K562 (cell line): ENCODE measurements around the gene MAP3K13. TPM values are rescaled to one million over a fixed set of nuclear protein-coding genes. Genes with fewer than 3 reads are reported as not detected.

Experiments
- CREB3 ChIP-seq: fragments of 450-650 bp; conservative IDR thresholded peaks from 2 replicates; pipeline ENCODE4 v1.6.1; 2016; ENCODE audit warnings: missing genetic modification characterization, low read depth, mild to moderate bottlenecking, missing compliant biosample characterization, moderate library complexity
- CTBP1 ChIP-seq: fragments of 450-650 bp; IDR thresholded peaks from 2 replicates; pipeline ENCODE4 v1.6.1; 2016; ENCODE audit warnings: borderline replicate concordance
- L3MBTL2 ChIP-seq: fragments of 450-650 bp; IDR thresholded peaks from 2 replicates; pipeline ENCODE4 v1.6.1; 2016; ENCODE audit warnings: mild to moderate bottlenecking, moderate library complexity
- PHF20 ChIP-seq: fragments of 450-650 bp; IDR thresholded peaks from 2 replicates; pipeline ENCODE4 v1.6.1; 2018; ENCODE audit not compliant: partially characterized antibody
- SMAD1 ChIP-seq: fragments of 150-350 bp; IDR thresholded peaks from 2 replicates; pipeline ENCODE4 v1.6.1; 2014; ENCODE audit warnings: low read length, low read depth; ENCODE audit not compliant: partially characterized antibody
- SMAD4 ChIP-seq: fragments of 250-450 bp; sonication (Bioruptor Pico); conservative IDR thresholded peaks from 2 replicates; pipeline ENCODE4 v1.8.0; 2021; ENCODE audit warnings: inconsistent platforms, mild to moderate bottlenecking, moderate library complexity
- SMARCA4 ChIP-seq: fragments of 450-650 bp; IDR thresholded peaks from 2 replicates; pipeline ENCODE4 v1.6.1; 2016
- ZBTB40 ChIP-seq, 2 experiments: fragments of 450-650 bp in 1 of 2; sonication (generic) in 1 of 2; formaldehyde crosslinking in 1 of 2; IDR thresholded peaks; 2 replicates each; pipeline versions ENCODE4 v1.7.1 to v1.9.0; 2016 to 2022; ENCODE audit warnings: inconsistent platforms in 1 of 2, mild to moderate bottlenecking in 1 of 2, missing genetic modification reagents in 1 of 2
- polyA plus RNA-seq, 8 experiments: library from polyadenylated mRNA; depleted of rRNA in 4 of 8; stranded (reverse) in 5 of 8; unstranded in 3 of 8; fragments of >200 nt; fragmentation: Nextera tagmentation in 2 of 8; fragmentation: Illumina TruSeq in 1 of 8; extraction: Ambion mirVana in 2 of 8; extraction: Trizol in 1 of 8; gene quantifications; 2 replicates each; pipeline versions ENCODE4 v1.2.1 to v1.2.3, GENCODE V29; 2011 to 2014; ENCODE audit warnings: inconsistent platforms in 1 of 8, missing spikeins in 1 of 8
- total RNA-seq, 7 experiments: library from RNA; depleted of rRNA in 6 of 7; stranded (reverse); fragments of >200 nt in 6 of 7; fragmentation: Illumina TruSeq in 2 of 7; extraction: Trizol in 2 of 7; gene quantifications; 2 replicates each; pipeline versions ENCODE4 v1.2.1 to v1.2.3, GENCODE V29; 2011 to 2021; ENCODE audit warnings: low replicate concordance in 1 of 7

Gene MAP3K13
- total and polyA plus RNA-seq, 9 of the 15 experiments (the other 6 are each of a cell fraction or from before 2014, with no cell fraction given) = 0.04 to 0.32 (median 0.15) TPM; not detected in 2

DNA sequence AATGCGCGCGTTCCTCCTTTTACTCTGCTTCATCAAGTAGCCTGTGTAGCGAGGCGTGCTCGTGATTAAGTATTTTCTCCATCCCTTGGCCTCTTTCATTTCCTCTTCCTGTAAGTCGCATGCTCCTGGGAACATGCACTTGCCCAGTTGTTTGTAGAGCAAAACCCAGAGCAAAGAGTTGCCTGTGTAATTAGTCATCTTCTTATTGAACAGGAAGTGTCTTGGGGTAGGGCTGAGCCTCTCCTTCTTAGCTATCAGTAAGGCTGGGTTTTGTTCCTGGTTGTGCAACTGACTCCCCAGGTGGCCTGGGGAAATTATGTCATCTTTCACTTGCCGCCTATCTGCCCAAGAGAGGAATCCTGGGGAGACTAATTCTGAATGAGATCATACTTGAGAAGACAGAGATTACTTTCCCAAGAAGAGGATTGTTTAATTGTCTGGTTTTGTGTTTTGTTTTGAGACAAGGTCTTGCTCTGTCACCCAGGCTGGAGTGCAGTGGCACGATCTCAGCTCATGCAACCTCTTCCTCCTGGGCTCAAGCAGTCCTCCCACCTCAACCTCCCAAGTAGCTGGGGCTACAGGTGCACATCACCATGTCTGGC lies 174.5 kb downstream of the MAP3K13 start (continued):
- 0 out of 2 replicates have a peak, but pooled peaks have one; percentile 43 for TF ChIP-seq ZBTB40 (IDR thresholded peaks at IDR 0.05)
- TF ChIP-seq ZBTB40 (CRISPR knock-in tag; IDR thresholded peaks at IDR 0.05) = no peak
- peak; percentile 75; the same call in 1 of the 2 replicates for TF ChIP-seq SMARCA4
- no peak for TF ChIP-seq PHF20
- TF ChIP-seq SMAD1 = peak; percentile 90
- TF ChIP-seq CTBP1 = peak; percentile 82
- TF ChIP-seq CREB3 (tag) = 0 out of 2 replicates have a peak, but pooled peaks have one; percentile 29
- peak; percentile 62; the same call in 1 of the 2 replicates for TF ChIP-seq SMAD4
- TF ChIP-seq L3MBTL2 = peak; percentile 70

Other genes starting within 250 kb of the MAP3K13 start
- not detected in 2 replicates for gene C3orf70, start 210.1 kb upstream of the MAP3K13 start, total RNA-seq (2014; rRNA removed)
- gene C3orf70, start 210.1 kb upstream of the MAP3K13 start, total RNA-seq (2014; rRNA removed; fragmentation: Illumina TruSeq; extraction: Trizol) = not detected in 2 replicates
- gene C3orf70, start 210.1 kb upstream of the MAP3K13 start, total RNA-seq (2015; rRNA removed; fragmentation: Illumina TruSeq; extraction: Trizol) = 0.04 TPM in 1 of 2 replicates, not detected in the other
- 0.04 TPM in 1 of 2 replicates, not detected in the other for gene C3orf70, start 210.1 kb upstream of the MAP3K13 start, total RNA-seq (2021)
- 0.01 and 0.03 TPM in 2 replicates for gene C3orf70, start 210.1 kb upstream of the MAP3K13 start, polyA plus RNA-seq (2011; rRNA removed)
- 0.01 TPM in 1 of 2 replicates, not detected in the other for gene C3orf70, start 210.1 kb upstream of the MAP3K13 start, polyA plus RNA-seq (2014; fragmentation: Illumina TruSeq; extraction: Trizol)
- gene C3orf70, start 210.1 kb upstream of the MAP3K13 start, polyA plus RNA-seq (2014; fragmentation: Nextera tagmentation; extraction: Ambion mirVana) = not detected
- not detected in 2 replicates for gene C3orf70, start 210.1 kb upstream of the MAP3K13 start, polyA plus RNA-seq (2014; rRNA removed)
- gene EHHADH, start 109.1 kb upstream of the MAP3K13 start, total RNA-seq (2014; rRNA removed) = 3.8 and 5.4 TPM in 2 replicates
- 4.4 and 4.7 TPM in 2 replicates for gene EHHADH, start 109.1 kb upstream of the MAP3K13 start, total RNA-seq (2014; rRNA removed; fragmentation: Illumina TruSeq; extraction: Trizol)
- 2.9 and 3.6 TPM in 2 replicates for gene EHHADH, start 109.1 kb upstream of the MAP3K13 start, total RNA-seq (2015; rRNA removed; fragmentation: Illumina TruSeq; extraction: Trizol)
- 5.5 and 6.1 TPM in 2 replicates for gene EHHADH, start 109.1 kb upstream of the MAP3K13 start, total RNA-seq (2021)
- gene EHHADH, start 109.1 kb upstream of the MAP3K13 start, polyA plus RNA-seq (2011; rRNA removed) = 5.9 and 6.4 TPM in 2 replicates
- 4.3 and 4.8 TPM in 2 replicates for gene EHHADH, start 109.1 kb upstream of the MAP3K13 start, polyA plus RNA-seq (2014; fragmentation: Illumina TruSeq; extraction: Trizol)
- gene EHHADH, start 109.1 kb upstream of the MAP3K13 start, polyA plus RNA-seq (2014; fragmentation: Nextera tagmentation; extraction: Ambion mirVana) = 1 to 10 TPM; 4.1 to 5.5 TPM
- gene EHHADH, start 109.1 kb upstream of the MAP3K13 start, polyA plus RNA-seq (2014; rRNA removed) = 4.9 and 6.1 TPM in 2 replicates
- 22.5 and 27.6 TPM in 2 replicates for gene TMEM41A, start 135.9 kb downstream of the MAP3K13 start, total RNA-seq (2014; rRNA removed)
- gene TMEM41A, start 135.9 kb downstream of the MAP3K13 start, total RNA-seq (2014; rRNA removed; fragmentation: Illumina TruSeq; extraction: Trizol) = 31.5 and 34.0 TPM in 2 replicates
- gene TMEM41A, start 135.9 kb downstream of the MAP3K13 start, total RNA-seq (2015; rRNA removed; fragmentation: Illumina TruSeq; extraction: Trizol) = 30.1 and 30.7 TPM in 2 replicates
- gene TMEM41A, start 135.9 kb downstream of the MAP3K13 start, total RNA-seq (2021) = 32.3 and 33.8 TPM in 2 replicates
- gene TMEM41A, start 135.9 kb downstream of the MAP3K13 start, polyA plus RNA-seq (2011; rRNA removed) = 59.3 and 65.9 TPM in 2 replicates
- 36.3 and 39.9 TPM in 2 replicates for gene TMEM41A, start 135.9 kb downstream of the MAP3K13 start, polyA plus RNA-seq (2014; fragmentation: Illumina TruSeq; extraction: Trizol)
- gene TMEM41A, start 135.9 kb downstream of the MAP3K13 start, polyA plus RNA-seq (2014; fragmentation: Nextera tagmentation; extraction: Ambion mirVana) = 10 to 100 TPM; 23.1 to 30.6 TPM
- 36.2 and 39.6 TPM in 2 replicates for gene TMEM41A, start 135.9 kb downstream of the MAP3K13 start, polyA plus RNA-seq (2014; rRNA removed)
- 0.73 and 1.3 TPM in 2 replicates for gene LIPH, start 189.5 kb downstream of the MAP3K13 start, total RNA-seq (2014; rRNA removed)
- gene LIPH, start 189.5 kb downstream of the MAP3K13 start, total RNA-seq (2014; rRNA removed; fragmentation: Illumina TruSeq; extraction: Trizol) = 0.86 and 1.3 TPM in 2 replicates
- 0.60 and 1.5 TPM in 2 replicates for gene LIPH, start 189.5 kb downstream of the MAP3K13 start, total RNA-seq (2015; rRNA removed; fragmentation: Illumina TruSeq; extraction: Trizol)
- 1.3 TPM in 2 replicates for gene LIPH, start 189.5 kb downstream of the MAP3K13 start, total RNA-seq (2021)
- gene LIPH, start 189.5 kb downstream of the MAP3K13 start, polyA plus RNA-seq (2011; rRNA removed) = 1.4 and 1.7 TPM in 2 replicates
- gene LIPH, start 189.5 kb downstream of the MAP3K13 start, polyA plus RNA-seq (2014; fragmentation: Illumina TruSeq; extraction: Trizol) = 1.2 and 1.3 TPM in 2 replicates
- 1 to 10 TPM in 1 of 2 experiments, under 1 TPM in 1; 0.80 to 1.8 TPM for gene LIPH, start 189.5 kb downstream of the MAP3K13 start, polyA plus RNA-seq (2014; fragmentation: Nextera tagmentation; extraction: Ambion mirVana)
- gene LIPH, start 189.5 kb downstream of the MAP3K13 start, polyA plus RNA-seq (2014; rRNA removed) = 0.46 and 1.2 TPM in 2 replicates
- gene SENP2, start 223.2 kb downstream of the MAP3K13 start, total RNA-seq (2014; rRNA removed) = 34.9 and 54.4 TPM in 2 replicates
- 48.8 and 57.6 TPM in 2 replicates for gene SENP2, start 223.2 kb downstream of the MAP3K13 start, total RNA-seq (2014; rRNA removed; fragmentation: Illumina TruSeq; extraction: Trizol)
- gene SENP2, start 223.2 kb downstream of the MAP3K13 start, total RNA-seq (2015; rRNA removed; fragmentation: Illumina TruSeq; extraction: Trizol) = 58.3 and 67.1 TPM in 2 replicates
- gene SENP2, start 223.2 kb downstream of the MAP3K13 start, total RNA-seq (2021) = 39.6 and 41.1 TPM in 2 replicates
- 18.0 and 20.8 TPM in 2 replicates for gene SENP2, start 223.2 kb downstream of the MAP3K13 start, polyA plus RNA-seq (2011; rRNA removed)
- gene SENP2, start 223.2 kb downstream of the MAP3K13 start, polyA plus RNA-seq (2014; fragmentation: Illumina TruSeq; extraction: Trizol) = 37.2 and 50.0 TPM in 2 replicates
- 10 to 100 TPM; 11.8 to 17.8 TPM for gene SENP2, start 223.2 kb downstream of the MAP3K13 start, polyA plus RNA-seq (2014; fragmentation: Nextera tagmentation; extraction: Ambion mirVana)
- 31.6 and 33.2 TPM in 2 replicates for gene SENP2, start 223.2 kb downstream of the MAP3K13 start, polyA plus RNA-seq (2014; rRNA removed)